Activated CD4-positive, alpha-beta T cell treated with anti-CD3 and anti-CD28 coated beads, Interleukin-2, amount 10 ng/mL, durations not matched to agents 7 days and 5 days (primary cell): ENCODE results near the gene ABL2. TPM values are rescaled to one million over a fixed set of nuclear protein-coding genes. Genes with fewer than 3 reads are reported as not detected.
"Not testable (repeated sequence)": the region's sequence is repeated elsewhere in the genome, so short reads cannot be mapped to it uniquely, and the experiment has no call there.

Source experiments
- CTCF ChIA-PET: fragments of 350-600 bp; sonication (Branson Sonifier 250); formaldehyde crosslinking; loops from one replicate; lab custom pipeline; 2021; ENCODE audit warnings: antibody characterized with exemption; lab: Charles Lee
- POLR2A ChIA-PET: fragments of 350-600 bp; sonication (Branson Sonifier 250); formaldehyde crosslinking; loops from one replicate; lab custom pipeline; 2021; ENCODE audit warnings: antibody characterized with exemption; lab: Charles Lee
- DNase-seq: peaks from one replicate; pipeline ENCODE4 v3.0.0-alpha.2; 2020
- H3K27ac Mint-ChIP-seq: one replicate; pipeline ENCODE4 v1.8.0; 2021; ENCODE audit warnings: mild to moderate bottlenecking, moderate library complexity, mixed read lengths
- H3K27me3 Mint-ChIP-seq: one replicate; pipeline ENCODE4 v1.8.0; 2021; ENCODE audit warnings: mixed read lengths
- H3K36me3 Mint-ChIP-seq: one replicate; pipeline ENCODE4 v1.8.0; 2021; ENCODE audit warnings: low read depth, mixed read lengths
- H3K4me1 Mint-ChIP-seq: one replicate; pipeline ENCODE4 v1.8.0; 2021; ENCODE audit warnings: mixed read lengths
- H3K4me3 Mint-ChIP-seq: one replicate; pipeline ENCODE4 v1.8.0; 2021; ENCODE audit warnings: mild to moderate bottlenecking, moderate library complexity, mixed read lengths
- H3K9me3 Mint-ChIP-seq: one replicate; pipeline ENCODE4 v1.8.0; 2021; ENCODE audit warnings: mixed read lengths
- total RNA-seq, 2 experiments: library from RNA; stranded (reverse); gene quantifications; one replicate each; pipeline ENCODE4 v1.2.3, GENCODE V29; 2021

ABL2 gene
- total RNA-seq, 2 experiments from 2014 or later: 7.5 to 8.2 TPM

GRCh38 chr1:179205284-179205683 lies 24.2 kb downstream of the ABL2 start:
- CTCF ChIA-PET: interaction anchor here (1.1 kb wide), 1 partner anchor 23 kb away, joined by 3 read pairs; no protein-coding TSS in a partner anchor

GRCh38 chr1:179202161-179202560 lies 27.3 kb downstream of the ABL2 start:
- Mint-ChIP-seq H3K27me3 (no peaks in the 10 kb centered on the region), H3K9me3 (no peaks in the 10 kb centered on the region), H3K4me1 (peaks cover 3% of the 10 kb centered on the region), H3K4me3 (no peak overlapping the region), H3K36me3 (no peaks in the 10 kb centered on the region), H3K27ac (no peak overlapping the region)
- ChIA-PET POLR2A (no interaction called here), CTCF (no interaction called here)
- DNase-seq: no peak

More at GRCh38 chr1:179205284-179205683, 24.2 kb downstream of the ABL2 start:
- POLR2A ChIA-PET: no interaction called here
- no peak for DNase-seq
- Mint-ChIP-seq H3K9me3 (no peaks in the 10 kb centered on the region), H3K27me3 (no peaks in the 10 kb centered on the region), H3K4me1 (peaks cover 3% of the 10 kb centered on the region), H3K27ac (no peak overlapping the region), H3K4me3 (no peak overlapping the region), H3K36me3 (no peaks in the 10 kb centered on the region)

GRCh38 chr1:179200586-179200985 lies 28.9 kb downstream of the ABL2 start:
- DNase-seq: no peak
- Mint-ChIP-seq H3K27ac (no peak overlapping the region), H3K36me3 (no peaks in the 10 kb centered on the region), H3K9me3 (no peaks in the 10 kb centered on the region), H3K4me1 (peaks cover 3% of the 10 kb centered on the region), H3K4me3 (no peak overlapping the region), H3K27me3 (no peaks in the 10 kb centered on the region)
- ChIA-PET POLR2A (no interaction called here), CTCF (no interaction called here)

GRCh38 chr1:179197690-179198297 lies 31.7 kb downstream of the ABL2 start:
- no peaks in the 10 kb centered on the region for H3K9me3 Mint-ChIP-seq
- H3K27ac Mint-ChIP-seq: no peak overlapping the region
- no peaks in the 10 kb centered on the region for H3K36me3 Mint-ChIP-seq
- no peak for DNase-seq
- H3K4me3 Mint-ChIP-seq: no peak overlapping the region
- CTCF ChIA-PET: interaction anchor here (0.6 kb wide), 1 partner anchor 656 kb away, joined by 3 read pairs; no protein-coding TSS in a partner anchor
- no peaks in the 10 kb centered on the region for H3K4me1 Mint-ChIP-seq
- no peaks in the 10 kb centered on the region for H3K27me3 Mint-ChIP-seq
- POLR2A ChIA-PET: interaction anchor here (0.6 kb wide), 1 partner anchor 98 kb away, joined by 5 read pairs; no protein-coding TSS in a partner anchor

GRCh38 chr1:179195857-179196256 lies 33.6 kb downstream of the ABL2 start:
- POLR2A ChIA-PET, H3K9me3 Mint-ChIP-seq, H3K27ac Mint-ChIP-seq, H3K36me3 Mint-ChIP-seq, H3K4me1 Mint-ChIP-seq, H3K4me3 Mint-ChIP-seq, DNase-seq, H3K27me3 Mint-ChIP-seq: not testable (repeated sequence)
- CTCF ChIA-PET: interaction anchor here (0.6 kb wide), 2 partner anchors 21 to 69 kb away, joined by 3 to 4 read pairs; no protein-coding TSS in a partner anchor

- H3K4me3 Mint-ChIP-seq: no peak overlapping the region
- POLR2A ChIA-PET: no interaction called here
- DNase-seq: no peak
- H3K27me3 Mint-ChIP-seq: no peaks in the 10 kb centered on the region
- peaks cover 14% of the 10 kb centered on the region for H3K4me1 Mint-ChIP-seq
- CTCF ChIA-PET: no interaction called here
- H3K27ac Mint-ChIP-seq: no peak overlapping the region
- H3K9me3 Mint-ChIP-seq: no peaks in the 10 kb centered on the region
- H3K36me3 Mint-ChIP-seq: no peaks in the 10 kb centered on the region
Observed at GRCh38 chr1:179195376-179195775, 34.1 kb downstream of the ABL2 start.

- Mint-ChIP-seq H3K27me3 (no peaks in the 10 kb centered on the region), H3K9me3 (no peaks in the 10 kb centered on the region), H3K36me3 (no peaks in the 10 kb centered on the region), H3K4me3 (no peak overlapping the region), H3K27ac (no peak overlapping the region), H3K4me1 (peaks cover 14% of the 10 kb centered on the region)
- DNase-seq: no peak
- ChIA-PET CTCF (no interaction called here), POLR2A (no interaction called here)
Observed at GRCh38 chr1:179194068-179194537, 35.4 kb downstream of the ABL2 start.

GRCh38 chr1:179190861-179191260 lies 38.6 kb downstream of the ABL2 start:
- H3K27me3 Mint-ChIP-seq: no peaks in the 10 kb centered on the region
- ChIA-PET CTCF (interaction anchor here (1.1 kb wide), 1 partner anchor 13 kb away, joined by 4 read pairs; no protein-coding TSS in a partner anchor), POLR2A (no interaction called here)
- no peak for DNase-seq
- H3K4me1 Mint-ChIP-seq: peaks cover 14% of the 10 kb centered on the region
- H3K27ac Mint-ChIP-seq: no peak overlapping the region
- no peak overlapping the region for H3K4me3 Mint-ChIP-seq
- H3K36me3 Mint-ChIP-seq: no peaks in the 10 kb centered on the region
- H3K9me3 Mint-ChIP-seq: no peaks in the 10 kb centered on the region

- H3K4me1 Mint-ChIP-seq: peaks cover 14% of the 10 kb centered on the region
- H3K27me3 Mint-ChIP-seq: no peaks in the 10 kb centered on the region
- H3K27ac Mint-ChIP-seq: no peak overlapping the region
- ChIA-PET POLR2A (no interaction called here), CTCF (no interaction called here)
- H3K9me3 Mint-ChIP-seq: no peaks in the 10 kb centered on the region
- DNase-seq: no peak
- H3K36me3 Mint-ChIP-seq: no peaks in the 10 kb centered on the region
- H3K4me3 Mint-ChIP-seq: no peak overlapping the region
Observed at GRCh38 chr1:179187735-179188471, 41.6 kb downstream of the ABL2 start.

- no peak overlapping the region for H3K27ac Mint-ChIP-seq
- DNase-seq: no peak
- no peaks in the 10 kb centered on the region for H3K36me3 Mint-ChIP-seq
- peaks cover 9% of the 10 kb centered on the region for H3K4me1 Mint-ChIP-seq
- H3K4me3 Mint-ChIP-seq: no peak overlapping the region
- no peaks in the 10 kb centered on the region for H3K27me3 Mint-ChIP-seq
- no peaks in the 10 kb centered on the region for H3K9me3 Mint-ChIP-seq
- CTCF ChIA-PET: no interaction called here
- POLR2A ChIA-PET: no interaction called here
Observed at GRCh38 chr1:179187043-179187442, 42.4 kb downstream of the ABL2 start.

GRCh38 chr1:179184403-179184802 lies 45.1 kb downstream of the ABL2 start:
- CTCF ChIA-PET: no interaction called here
- H3K36me3 Mint-ChIP-seq: no peaks in the 10 kb centered on the region

GRCh38 chr1:179183857-179184256 lies 45.6 kb downstream of the ABL2 start:
- Mint-ChIP-seq H3K4me3 (no peak overlapping the region), H3K4me1 (no peaks in the 10 kb centered on the region), H3K27ac (no peak overlapping the region), H3K27me3 (no peaks in the 10 kb centered on the region), H3K9me3 (no peaks in the 10 kb centered on the region), H3K36me3 (no peaks in the 10 kb centered on the region)
- ChIA-PET POLR2A (no interaction called here), CTCF (no interaction called here)
- DNase-seq: no peak

More at GRCh38 chr1:179184403-179184802, 45.1 kb downstream of the ABL2 start:
- Mint-ChIP-seq H3K27me3 (no peaks in the 10 kb centered on the region), H3K27ac (no peak overlapping the region), H3K9me3 (no peaks in the 10 kb centered on the region), H3K4me1 (no peaks in the 10 kb centered on the region), H3K4me3 (no peak overlapping the region)
- DNase-seq: no peak
- POLR2A ChIA-PET: no interaction called here

GRCh38 chr1:179178950-179179349 lies 50.5 kb downstream of the ABL2 start:
- ChIA-PET POLR2A (no interaction called here), CTCF (no interaction called here)
- Mint-ChIP-seq H3K27ac (no peak overlapping the region), H3K36me3 (no peaks in the 10 kb centered on the region), H3K9me3 (no peaks in the 10 kb centered on the region), H3K27me3 (no peaks in the 10 kb centered on the region), H3K4me1 (no peaks in the 10 kb centered on the region), H3K4me3 (no peak overlapping the region)
- no peak for DNase-seq
